Kidney (tissue), 14 donors: ENCODE results near the gene ANAPC16. TPM values are rescaled to one million over a fixed set of nuclear protein-coding genes. Genes with fewer than 3 reads are reported as not detected.
"Not testable (repeated sequence)": the region's sequence is repeated elsewhere in the genome, so short reads cannot be mapped to it uniquely, and the experiment has no call there.

Experiments used
- DNase-seq, 5 donors: peaks; one replicate each; pipeline ENCODE4 v3.0.0-alpha.2; 2013 to 2020
- FAIRE-seq: peaks from 2 replicates; lab custom pipeline; 2012; peaks lifted over from hg19 to GRCh38; lab: Jason Lieb, UNC
- H3K27ac ChIP-seq, 2 donors: one replicate each; pipeline ENCODE4 v1.7.0; 2013; ENCODE audit warnings: low read depth in 2 of 2, low read length in 2 of 2, inconsistent platforms in 1 of 2
- H3K27me3 ChIP-seq: one replicate; pipeline ENCODE4 v1.7.1; 2013; ENCODE audit warnings: low read length, inconsistent platforms; ENCODE audit not compliant: control insufficient read depth, insufficient read depth
- H3K36me3 ChIP-seq, 3 donors: one replicate each; pipeline versions ENCODE4 v1.7.0 to v1.7.1; 2013; ENCODE audit warnings: low read length in 3 of 3, control low read depth in 1 of 3, inconsistent platforms in 1 of 3; ENCODE audit not compliant: insufficient read depth in 3 of 3, control insufficient read depth in 2 of 3
- H3K4me1 ChIP-seq, 3 donors: one replicate each; pipeline versions ENCODE4 v1.7.0 to v1.7.1; 2013; ENCODE audit warnings: low read length in 3 of 3, inconsistent platforms in 1 of 3, low read depth in 1 of 3; ENCODE audit not compliant: control insufficient read depth in 2 of 3, insufficient read depth in 2 of 3
- H3K4me3 ChIP-seq, 3 donors: one replicate each; pipeline versions ENCODE4 v1.7.0 to v1.8.1; 2013; ENCODE audit warnings: low read length in 3 of 3, control low read depth in 1 of 3, inconsistent platforms in 1 of 3
- H3K9ac ChIP-seq, 3 donors: one replicate each; pipeline versions ENCODE4 v1.7.0 to v1.7.1; 2013; ENCODE audit warnings: low read length in 3 of 3, control low read depth in 1 of 3, inconsistent platforms in 1 of 3
- H3K9me3 ChIP-seq, 3 donors: one replicate each; pipeline versions ENCODE4 v1.7.0 to v1.7.1; 2013; ENCODE audit warnings: low read length in 3 of 3, control low read depth in 1 of 3, inconsistent platforms in 1 of 3; ENCODE audit not compliant: control insufficient read depth in 2 of 3, insufficient read depth in 1 of 3
- CTCF ChIP-seq: IDR thresholded peaks from 3 replicates; pipeline ENCODE4 v1.5.1; 2012; ENCODE audit warnings: mild to moderate bottlenecking, moderate library complexity, borderline replicate concordance; ENCODE audit not compliant: insufficient read depth; ENCODE audit errors: extremely low read depth
- intact Hi-C: fragments of 100-400 bp; cut with DNase I; formaldehyde crosslinking; loops from one replicate; pipeline ENCODE4 v1.11.1; 2022
- polyA plus RNA-seq: library from polyadenylated mRNA; stranded (reverse); fragments of 350-450 nt; fragmentation: Illumina TruSeq; extraction: RNeasy Lipid Tissue Mini Kit (QIAGEN cat#74804); gene quantifications from one replicate; pipeline ENCODE4 v1.2.3, GENCODE V29; 2014; ENCODE audit warnings: low read depth, low replicate concordance; ENCODE audit not compliant: insufficient read depth
- total RNA-seq: library from RNA; stranded (reverse); fragmentation: NEBNext Ultra II Directional; extraction: Animal tissue kit (Norgen Biotek cat#: 25700); gene quantifications from one replicate; pipeline ENCODE4 v1.2.1, GENCODE V29; 2021
- donor health status: control.
- donor health status: control.
- donor health status: control.
- donor health status: control.
- donor health status: control.
- donor health status: DM: yes; HTN: yes; CAD: no.
- donor health status: Normal renal cell carcinoma (clear cell type).

Gene ANAPC16
- total and polyA plus RNA-seq, 2 donors from 2014 or later, result 132 to 210 TPM

- DNase-seq (peak in 1 of 5 donors; percentile 21), FAIRE-seq (no peak)
- TF ChIP-seq CTCF, result no peak
- Histone ChIP-seq H3K27ac (peak overlapping the region in 1 of 2 donors; percentile 40), H3K9ac (peak overlapping the region in 1 of 3 donors; percentile 43), H3K4me1 (peaks cover 10 to 48% (median 35%) of the 10 kb centered on the region in 3 donors), H3K9me3 (no peaks in the 10 kb centered on the region), H3K27me3 (no peaks in the 10 kb centered on the region), H3K4me3 (no peak overlapping the region), H3K36me3 (no peaks in the 10 kb centered on the region)
- intact Hi-C loops, result no loop called here
Observed at GRCh38 chr10:72244573-72245038, 28.8 kb downstream of the ANAPC16 start.

GRCh38 chr10:72245949-72246525, 30.2 kb downstream of the ANAPC16 start:
- no peak for FAIRE-seq

GRCh38 chr10:72248468-72249151, 32.8 kb downstream of the ANAPC16 start:
- Histone ChIP-seq H3K36me3 (no peaks in the 10 kb centered on the region), H3K4me3 (peak overlapping the region in 1 of 3 donors; percentile 35), H3K27me3 (no peaks in the 10 kb centered on the region), H3K9me3 (no peaks in the 10 kb centered on the region), H3K27ac (peak overlapping the region; percentile 83 to 85), H3K9ac (peak overlapping the region in 1 of 3 donors; percentile 62), H3K4me1 (peaks cover 8 to 50% (median 43%) of the 10 kb centered on the region in 3 donors)
- peak in 4 of 5 donors; percentile 49 to 95 (median 77) for DNase-seq
- intact Hi-C loops, result no loop called here
- no peak for FAIRE-seq
- no peak for TF ChIP-seq CTCF

More at GRCh38 chr10:72245949-72246525, 30.2 kb downstream of the ANAPC16 start:
- DNase-seq, result peak in 1 of 5 donors; percentile 16
- H3K9me3 ChIP-seq, result no peaks in the 10 kb centered on the region
- no peaks in the 10 kb centered on the region for H3K36me3 ChIP-seq
- TF ChIP-seq CTCF, result no peak
- peaks cover 10 to 50% (median 35%) of the 10 kb centered on the region in 3 donors for H3K4me1 ChIP-seq
- intact Hi-C loops, result no loop called here
- no peak overlapping the region for H3K4me3 ChIP-seq
- no peaks in the 10 kb centered on the region for H3K27me3 ChIP-seq
- H3K27ac ChIP-seq, result peak overlapping the region in 1 of 2 donors; percentile 5
- H3K9ac ChIP-seq, result no peak overlapping the region

GRCh38 chr10:72249176-72249862, 33.5 kb downstream of the ANAPC16 start:
- H3K36me3 ChIP-seq, H3K9me3 ChIP-seq, intact Hi-C loops, H3K27me3 ChIP-seq, FAIRE-seq: not testable (repeated sequence)
- Histone ChIP-seq H3K27ac (peak overlapping the region; percentile 57 to 83), H3K9ac (peak overlapping the region in 1 of 3 donors; percentile 62), H3K4me1 (peaks cover 2 to 43% (median 43%) of the 10 kb centered on the region in 3 donors), H3K4me3 (peak overlapping the region in 1 of 3 donors; percentile 35)
- DNase-seq, result peak in 1 of 5 donors; percentile 48
